ENCODE data around the gene ZACN.

GRCh38 chr17:76115138-76115754, 36.3 kb downstream of the ZACN start:
- TF ChIP-seq CTCF (IDR thresholded peaks at IDR 0.05; ENCODE audit: insufficient read depth, low read length, poor library complexity, severe bottlenecking): no peak
- TF ChIP-seq EZH2phosphoT487 (conservative IDR thresholded peaks at IDR 0.05; ENCODE audit: low read length): no peak
